ENCODE measurements around the gene EXOC3L1.
A peak's percentile ranks its signal among the peaks of the same experiment; 100 is the strongest.

EXOC3L1 gene

DNA sequence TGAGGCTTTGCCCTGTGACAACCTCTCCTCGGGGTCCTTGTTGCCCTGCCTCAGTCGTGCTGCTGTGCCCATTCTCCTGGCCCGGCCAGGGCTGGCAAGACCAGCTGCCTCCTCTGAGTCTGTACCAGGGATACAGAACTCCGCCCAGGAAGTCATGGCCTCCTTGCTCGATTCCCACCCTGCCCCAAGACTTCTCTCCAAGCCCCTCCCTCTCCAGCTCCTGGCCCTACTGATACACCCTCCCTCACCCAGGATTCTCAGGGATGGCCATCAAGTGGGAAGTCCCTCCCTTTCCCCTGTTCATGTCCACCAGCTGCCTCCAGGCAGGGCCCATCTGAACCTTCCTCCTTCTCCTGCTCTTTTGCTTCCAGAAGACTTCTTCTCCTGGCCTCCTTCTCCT lies 25.8 kb upstream of the EXOC3L1 start:
- DNase-seq: no peak

DNA sequence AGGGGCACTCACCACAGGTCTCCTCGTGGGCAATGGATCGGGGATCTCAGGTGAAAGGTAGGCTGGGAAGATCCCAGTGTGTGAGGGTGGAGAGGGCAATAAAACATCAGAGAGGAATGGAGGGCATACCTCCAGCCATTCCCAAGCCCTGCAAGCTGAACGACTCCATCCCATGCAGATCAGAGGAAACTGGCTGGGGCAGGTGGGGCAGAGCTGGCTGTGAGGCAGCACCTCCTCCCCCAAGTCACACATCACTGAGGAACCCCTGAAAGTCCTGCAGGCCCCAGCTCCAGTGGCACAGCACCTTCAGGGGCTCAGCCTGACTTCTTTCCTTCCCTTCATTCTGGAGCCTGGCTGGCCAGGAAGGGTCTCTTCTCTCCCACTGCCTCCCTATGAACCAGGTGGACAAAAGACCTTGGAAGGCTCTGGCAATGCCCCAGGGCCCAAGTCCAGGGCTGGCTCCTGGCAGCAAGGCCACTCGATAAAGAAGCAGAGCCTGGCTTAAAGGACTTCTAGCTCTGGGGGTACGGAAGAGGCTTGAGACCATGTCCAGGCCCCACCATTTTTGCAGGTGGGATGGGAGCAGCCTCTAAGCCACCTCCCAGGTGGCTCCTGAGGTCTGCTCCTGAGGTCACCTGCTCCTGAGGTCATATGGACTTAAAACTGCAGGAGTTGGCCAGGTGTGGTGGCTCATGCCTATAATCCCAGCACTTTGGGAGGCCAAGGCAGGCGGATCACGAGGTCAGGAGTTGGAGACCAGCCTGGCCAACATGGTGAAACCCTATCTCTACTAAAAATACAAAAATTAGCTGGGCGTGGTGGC lies 23.5 kb upstream of the EXOC3L1 start:
- DNase-seq: no peak

GRCh38 chr16:67212766-67213165 lies 22.8 kb upstream of the EXOC3L1 start:
- DNase-seq: no peak

- no peak for DNase-seq
Observed at GRCh38 chr16:67211674-67212073, 21.7 kb upstream of the EXOC3L1 start.

DNA sequence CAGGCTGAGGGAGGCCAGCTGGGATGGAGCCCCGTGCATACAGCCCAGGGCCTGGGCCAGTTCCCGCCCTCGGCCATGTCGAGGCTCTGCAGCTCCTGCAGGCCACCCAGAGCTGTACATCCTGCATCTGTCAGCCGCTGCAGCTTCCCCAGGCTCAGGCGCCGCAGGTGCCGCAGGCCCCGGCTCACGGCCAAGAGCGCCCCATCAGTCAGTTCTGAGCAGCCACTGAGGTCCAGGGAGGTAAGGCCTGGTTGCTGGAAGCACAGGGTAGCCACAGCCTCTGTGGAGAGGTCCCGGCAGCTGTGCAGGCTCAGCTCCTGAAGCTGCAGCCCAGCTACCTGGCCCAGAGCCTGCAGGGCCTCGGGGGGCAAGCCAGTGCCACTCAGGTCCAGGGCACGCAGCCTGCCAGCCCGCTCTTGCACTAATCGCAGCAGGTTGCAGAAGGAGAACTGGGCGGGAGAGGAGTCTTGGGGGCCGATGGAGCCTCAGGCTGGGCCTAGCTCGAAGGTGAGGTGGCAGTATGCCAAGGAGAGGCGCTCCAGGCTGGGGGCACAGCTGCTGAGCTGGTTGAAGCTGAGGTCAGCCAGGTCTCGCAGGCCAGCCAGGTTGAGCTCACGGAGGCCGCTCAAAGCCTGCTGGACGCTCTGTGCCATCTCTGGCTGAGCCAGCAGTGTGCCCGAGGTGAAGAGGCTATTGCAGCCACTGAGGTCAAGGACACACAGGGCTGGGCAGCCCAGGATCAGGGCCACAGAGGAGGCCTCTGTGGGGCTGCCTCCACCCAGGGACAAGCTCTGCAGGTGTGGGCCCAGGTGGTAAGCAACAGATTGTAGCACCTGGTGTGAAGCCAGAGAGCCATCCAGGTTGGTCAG lies 20.4 kb upstream of the EXOC3L1 start:
- no peak for DNase-seq

DNA sequence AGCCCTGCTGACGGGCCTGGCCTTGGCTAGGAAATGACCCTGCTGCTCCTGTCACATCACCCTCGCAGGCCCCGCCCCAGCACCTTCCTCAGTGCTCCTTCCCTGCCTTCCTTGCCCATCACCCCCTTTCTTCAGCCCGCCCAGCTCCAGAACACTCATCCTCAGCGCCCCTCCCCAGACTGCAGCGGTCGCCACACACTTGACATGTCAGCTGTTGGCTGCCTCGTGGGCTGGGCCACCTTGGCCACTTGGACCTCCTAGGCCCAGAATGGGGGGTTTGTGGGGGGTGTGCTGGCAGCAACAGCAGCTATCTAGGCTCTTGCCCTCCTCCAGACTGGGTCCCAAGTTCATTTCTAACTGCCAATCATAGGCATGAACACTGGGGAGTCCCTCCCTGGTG lies 19.6 kb upstream of the EXOC3L1 start:
- no peak for DNase-seq

DNA sequence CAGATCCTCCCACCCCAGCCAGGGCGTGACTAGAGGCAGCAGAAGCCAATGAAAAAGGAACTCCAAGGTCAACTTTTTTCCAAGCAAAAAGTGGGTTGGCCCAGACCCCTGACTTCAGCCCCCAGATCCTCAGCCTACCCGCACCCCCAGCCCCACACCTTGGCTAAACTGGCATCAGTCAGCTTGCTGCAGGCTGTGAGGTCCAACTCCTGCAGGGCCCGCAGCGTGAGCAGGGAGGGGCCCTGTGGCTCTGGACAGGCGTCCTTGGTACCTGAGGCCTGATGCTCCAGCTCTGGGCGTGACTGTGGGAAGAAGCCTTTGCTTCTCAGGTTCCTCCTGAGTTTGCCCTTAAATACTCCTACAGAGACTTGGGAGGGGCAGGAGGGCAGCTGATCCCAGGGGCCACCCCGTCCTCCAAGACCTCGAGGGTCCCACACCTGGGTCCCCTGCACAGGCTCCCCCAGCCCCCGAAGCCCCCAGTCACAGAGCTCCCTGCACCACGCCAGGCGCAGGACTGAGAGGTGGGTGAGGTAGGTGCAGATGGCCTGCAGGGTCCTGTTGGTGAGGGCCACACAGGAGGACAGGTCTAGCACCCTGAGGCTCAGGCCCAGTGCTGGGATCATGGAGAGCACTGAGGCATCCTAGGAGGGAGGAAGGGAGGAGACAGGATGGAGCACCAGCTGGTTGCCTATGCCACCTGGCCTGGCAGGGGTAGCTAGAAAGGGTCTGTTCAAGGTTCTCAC lies 18.4 kb upstream of the EXOC3L1 start:
- no peak for DNase-seq

DNA sequence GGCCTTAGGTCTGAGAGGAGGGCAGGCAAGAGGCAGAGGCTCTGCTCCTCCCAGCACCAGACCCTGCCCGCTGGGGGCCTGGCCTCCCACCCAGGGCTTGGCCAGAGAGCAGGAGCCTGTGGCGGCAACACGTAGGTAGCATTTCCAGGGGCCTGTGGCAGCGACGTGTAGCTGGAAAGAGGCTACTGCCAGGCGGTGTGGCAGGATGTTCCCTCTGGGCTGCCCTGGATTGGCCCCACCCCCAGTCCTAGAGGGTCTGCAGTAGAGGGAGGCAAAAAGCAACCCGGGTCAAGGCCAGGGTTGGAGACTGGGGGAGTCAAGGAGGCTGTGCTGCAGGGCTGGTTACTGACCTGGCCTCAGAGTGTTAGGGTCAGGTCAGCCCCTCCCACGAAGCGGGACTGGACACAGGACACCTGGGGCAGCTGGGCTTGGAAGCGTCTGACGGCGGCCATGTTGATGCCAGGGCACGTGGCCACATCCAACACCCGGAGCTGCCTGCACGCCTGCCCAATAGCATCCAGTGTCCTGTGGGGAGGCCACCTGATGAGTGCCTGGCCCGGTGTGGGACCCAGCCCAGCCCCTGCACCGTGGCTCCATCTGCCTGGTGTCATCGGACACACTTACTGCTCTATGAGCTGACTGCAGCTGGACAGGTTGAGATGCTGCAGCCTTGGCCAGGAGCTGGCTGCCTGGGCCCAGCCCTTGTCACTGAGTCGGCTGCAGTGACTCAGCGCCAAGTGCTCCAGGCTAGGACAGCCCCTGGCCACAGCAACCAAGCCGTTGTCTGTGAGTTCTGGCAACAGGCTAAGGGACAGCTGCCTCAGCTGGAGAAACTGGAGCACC lies 17.5 kb upstream of the EXOC3L1 start:
- DNase-seq: peak; percentile 61

GRCh38 chr16:67206838-67207248 lies 16.9 kb upstream of the EXOC3L1 start:
- no peak for DNase-seq

DNA sequence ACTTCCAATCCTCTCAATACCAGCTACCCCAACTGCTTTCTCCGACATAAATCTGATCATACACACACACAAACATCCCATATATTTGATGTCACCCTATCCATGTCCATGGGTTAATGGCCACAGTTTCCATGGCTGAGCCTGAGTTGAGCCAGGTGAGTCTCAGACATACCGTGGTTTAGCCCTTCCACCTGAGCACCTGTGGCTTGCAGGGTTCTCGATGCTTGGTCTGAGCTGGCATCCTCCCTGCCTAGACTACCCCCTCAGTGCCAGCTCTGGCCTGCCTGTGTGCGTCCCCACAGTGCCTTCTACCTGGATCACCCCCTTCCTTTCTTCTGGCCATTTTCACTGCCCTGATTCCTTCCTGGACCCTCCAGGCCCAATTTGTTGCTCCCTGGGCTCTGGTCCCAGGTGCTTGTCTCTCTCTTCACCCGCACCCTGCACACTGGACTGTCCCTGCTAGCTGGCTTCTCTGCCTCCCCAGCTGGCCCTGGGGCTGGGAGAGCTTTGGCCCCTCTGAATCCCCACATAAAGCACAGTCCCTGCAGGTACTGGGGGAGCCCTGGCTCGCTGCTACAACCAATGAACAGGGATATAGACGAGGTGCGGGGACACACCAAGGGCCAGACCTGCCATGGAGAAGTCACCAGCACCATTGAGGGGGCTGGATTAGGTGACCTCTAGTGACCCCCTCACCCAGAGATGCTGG lies 16.3 kb upstream of the EXOC3L1 start:
- no peak for DNase-seq

- DNase-seq: no peak
Observed at GRCh38 chr16:67204076-67204475, 14.1 kb upstream of the EXOC3L1 start.

- DNase-seq: no peak
Observed at GRCh38 chr16:67202956-67203493, 13.1 kb upstream of the EXOC3L1 start.

DNA sequence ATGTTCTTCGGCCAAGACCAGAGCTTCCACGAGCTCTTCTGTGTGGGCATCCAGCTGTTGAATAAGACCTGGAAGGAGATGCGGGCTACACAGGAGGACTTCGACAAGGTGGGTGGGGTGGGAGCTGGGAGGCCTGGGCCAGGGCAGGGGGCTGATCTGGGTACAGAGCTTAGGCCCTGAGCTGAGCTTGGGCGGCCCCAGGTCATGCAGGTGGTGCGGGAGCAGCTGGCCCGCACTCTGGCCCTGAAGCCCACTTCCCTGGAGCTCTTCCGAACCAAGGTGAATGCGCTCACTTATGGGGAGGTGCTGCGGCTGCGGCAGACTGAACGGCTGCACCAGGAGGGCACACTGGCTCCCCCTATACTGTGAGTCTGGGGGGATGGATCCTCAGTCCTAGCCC lies 12.5 kb upstream of the EXOC3L1 start:
- no peak for DNase-seq

GRCh38 chr16:67201411-67202345 lies 11.7 kb upstream of the EXOC3L1 start:
- no peak for DNase-seq

DNA sequence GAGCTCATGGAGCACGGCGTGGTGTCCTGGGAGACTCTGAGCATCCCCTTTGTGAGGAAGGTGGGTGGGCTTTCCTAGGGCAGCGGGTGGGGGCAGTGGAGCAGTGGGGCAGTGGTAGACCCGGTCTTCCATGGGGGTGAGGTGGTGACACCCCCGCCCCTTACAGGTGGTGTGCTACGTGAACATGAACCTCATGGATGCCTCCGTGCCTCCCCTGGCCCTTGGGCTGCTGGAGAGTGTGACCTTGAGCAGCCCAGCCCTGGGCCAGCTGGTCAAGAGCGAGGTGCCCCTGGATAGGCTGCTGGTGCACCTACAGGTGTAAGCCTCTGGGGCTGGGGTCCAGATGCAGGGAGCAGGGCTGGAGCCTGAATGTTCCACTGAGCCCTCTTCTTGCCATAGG lies 10.6 kb upstream of the EXOC3L1 start:
- no peak for DNase-seq

DNA sequence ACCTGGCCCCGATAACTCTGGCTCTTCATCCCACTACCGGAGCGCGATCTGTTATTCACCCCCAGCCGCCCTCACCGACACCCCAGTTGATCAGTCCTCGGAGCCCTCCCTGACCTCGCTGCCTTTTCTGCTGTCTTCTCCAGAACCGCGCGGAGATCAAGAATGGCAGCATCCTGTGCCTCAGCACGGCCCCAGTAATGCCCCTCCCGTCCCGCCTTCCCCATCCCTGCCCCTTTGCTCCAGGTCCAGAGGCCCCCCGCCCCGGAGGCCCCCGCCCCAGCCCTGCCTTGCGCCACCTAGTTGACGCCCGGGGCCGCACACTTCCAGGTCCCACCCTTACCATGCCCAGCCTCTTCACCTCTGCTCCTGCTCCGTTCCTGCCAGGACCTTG lies 9.9 kb upstream of the EXOC3L1 start:
- DNase-seq: no peak

GRCh38 chr16:67199011-67199807 lies 9.3 kb upstream of the EXOC3L1 start, which contains the start of gene ELMO3:
TSS of gene ELMO3 (plus strand) at chr16:67199131. CDS start at chr16:67199327, 196 bp downstream.
- no peak for DNase-seq

DNA sequence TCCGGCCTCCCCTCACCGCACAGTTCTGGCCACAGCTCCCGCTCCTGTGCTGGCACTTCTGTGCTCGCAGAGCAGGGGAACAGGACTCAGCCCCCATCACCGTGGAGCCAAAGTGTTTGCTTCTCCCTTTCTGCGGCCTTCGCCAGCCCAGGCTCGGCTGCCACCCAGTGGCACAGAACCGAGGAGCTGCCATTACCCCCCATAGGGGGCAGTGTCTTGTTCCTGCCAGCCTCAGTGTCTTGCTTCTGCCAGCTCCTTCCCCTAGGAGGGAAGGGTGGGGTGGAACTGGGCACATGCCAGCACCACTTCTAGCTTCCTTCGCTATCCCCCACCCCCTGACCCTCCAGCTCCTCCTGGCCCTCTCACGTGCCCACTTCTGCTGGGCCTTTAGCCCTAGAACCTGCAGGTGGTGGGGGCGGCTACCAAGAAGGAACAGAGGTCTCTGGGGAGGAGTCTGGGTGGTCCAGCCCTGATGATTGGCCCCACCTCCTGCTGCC lies 8.3 kb upstream of the EXOC3L1 start:
- peak; percentile 52 for DNase-seq

GRCh38 chr16:67197704-67198103 lies 7.8 kb upstream of the EXOC3L1 start:
- DNase-seq: no peak

All from fibroblast of skin of back (primary cell).